ENCODE data around the gene ATG12. TPM values are rescaled to one million over a fixed set of nuclear protein-coding genes. Genes with fewer than 3 reads are reported as not detected.
"Not testable (repeated sequence)": the region's sequence is repeated elsewhere in the genome, so short reads cannot be mapped to it uniquely, and the experiment has no call there.

ATG12 gene
- total RNA-seq, 1 experiment from 2014 or later: 179 TPM

DNA sequence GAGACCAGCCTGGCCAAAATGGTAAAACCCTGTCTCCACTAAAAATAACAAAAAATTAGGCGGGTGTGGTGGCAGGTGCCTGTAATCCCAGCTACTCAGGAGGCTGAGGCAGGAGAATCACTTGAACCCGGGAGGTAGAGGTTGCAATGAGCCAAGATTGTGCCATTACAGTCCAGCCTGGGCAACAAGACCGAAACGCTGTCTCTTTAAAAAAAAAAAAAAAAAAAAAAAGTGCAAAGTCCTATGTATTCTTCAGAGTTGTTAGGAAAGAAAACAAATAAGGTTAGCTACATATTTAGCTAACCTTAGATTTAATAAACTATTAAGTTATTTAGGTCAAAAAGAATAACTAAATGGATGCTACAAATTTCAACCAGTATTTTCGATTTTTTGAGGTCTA, 11.5 kb downstream of the ATG12 start:
- H3K27ac ChIP-seq: no peak overlapping the region
- H3K4me1 ChIP-seq (replicated peaks): no peaks in the 10 kb centered on the region
- peaks cover 62% of the 10 kb centered on the region for H3K36me3 ChIP-seq
- no peaks in the 10 kb centered on the region for H3K27me3 ChIP-seq (replicated peaks)
- H3K4me3 ChIP-seq: no peak overlapping the region
- no peak for DNase-seq (ENCODE audit: low read depth in 1 of 2, low spot score in 2 of 2)
- no peaks in the 10 kb centered on the region for H3K9me3 ChIP-seq (replicated peaks)

GRCh38 chr5:115825948-115826347, 15.4 kb downstream of the ATG12 start:
- H3K27me3 ChIP-seq (replicated peaks): 0 out of 2 replicates have a peak, but pooled peaks cover 5% of the 10 kb centered on the region
- H3K27ac ChIP-seq: no peak overlapping the region
- DNase-seq (ENCODE audit: low read depth in 1 of 2, low spot score in 2 of 2): no peak
- no peaks in the 10 kb centered on the region for H3K4me1 ChIP-seq (replicated peaks)
- H3K4me3 ChIP-seq: no peak overlapping the region
- no peaks in the 10 kb centered on the region for H3K9me3 ChIP-seq (replicated peaks)
- H3K36me3 ChIP-seq: peaks cover 34% of the 10 kb centered on the region

- not testable (repeated sequence) for H3K4me1 ChIP-seq (replicated peaks); H3K27ac ChIP-seq; DNase-seq (ENCODE audit: low read depth in 1 of 2, low spot score in 2 of 2); H3K4me3 ChIP-seq; H3K9me3 ChIP-seq (replicated peaks); H3K27me3 ChIP-seq (replicated peaks)
- H3K36me3 ChIP-seq: peaks cover 25% of the 10 kb centered on the region
Measured at GRCh38 chr5:115824983-115825382, 16.4 kb downstream of the ATG12 start.

DNA sequence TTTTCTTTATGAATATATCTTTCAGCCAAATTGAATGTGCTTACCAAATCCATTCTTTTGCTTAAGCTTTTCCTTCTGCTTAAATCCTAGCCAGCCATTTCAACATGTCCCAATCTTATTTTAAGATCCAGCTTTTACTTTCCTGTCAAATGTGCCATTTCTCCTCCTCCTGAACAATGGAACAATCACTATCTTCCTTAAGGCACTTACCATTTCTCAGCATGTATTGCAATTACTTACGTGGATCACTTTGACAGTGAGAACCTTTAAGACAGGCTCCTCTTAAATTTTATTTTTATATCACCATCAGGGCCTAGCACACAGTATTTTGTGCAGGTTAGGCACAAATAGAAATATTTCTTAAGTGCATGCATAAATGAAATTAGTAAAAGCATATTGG, 20.5 kb downstream of the ATG12 start:
- H3K4me1 ChIP-seq (replicated peaks): peaks cover 10% of the 10 kb centered on the region

DNA sequence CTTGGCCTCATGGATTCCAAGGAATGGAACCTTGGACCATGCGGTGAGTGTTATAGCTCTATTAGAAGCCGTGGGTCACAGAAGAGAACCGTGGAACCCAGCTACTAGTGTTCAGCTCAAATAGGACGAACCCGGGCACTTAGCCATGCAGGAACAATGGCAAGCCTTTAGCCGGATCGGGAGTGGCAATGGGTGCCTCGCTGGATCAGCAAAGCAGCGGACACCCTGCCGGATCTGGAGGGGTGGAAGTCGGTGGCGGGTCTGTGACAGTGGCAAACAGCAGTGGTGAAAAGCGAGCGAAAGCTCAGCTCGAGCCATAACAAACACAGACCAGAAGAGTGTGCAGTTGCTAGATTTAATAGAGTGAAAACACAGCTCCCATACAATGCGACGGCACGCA, 22.5 kb downstream of the ATG12 start:
- peaks cover 43% of the 10 kb centered on the region for H3K27me3 ChIP-seq (replicated peaks)
- DNase-seq (ENCODE audit: low read depth in 1 of 2, low spot score in 2 of 2): no peak
- H3K36me3 ChIP-seq: no peaks in the 10 kb centered on the region
- H3K4me3 ChIP-seq: no peak overlapping the region
- no peak overlapping the region for H3K27ac ChIP-seq
- H3K4me1 ChIP-seq (replicated peaks): peaks cover 14% of the 10 kb centered on the region
- H3K9me3 ChIP-seq (replicated peaks): no peaks in the 10 kb centered on the region

More for the DNA sequence above, 20.5 kb downstream of the ATG12 start:
- H3K9me3 ChIP-seq (replicated peaks): no peaks in the 10 kb centered on the region
- H3K27ac ChIP-seq: no peak overlapping the region
- H3K27me3 ChIP-seq (replicated peaks): peaks cover 23% of the 10 kb centered on the region
- no peaks in the 10 kb centered on the region for H3K36me3 ChIP-seq
- no peak overlapping the region for H3K4me3 ChIP-seq
- no peak for DNase-seq (ENCODE audit: low read depth in 1 of 2, low spot score in 2 of 2)

DNA sequence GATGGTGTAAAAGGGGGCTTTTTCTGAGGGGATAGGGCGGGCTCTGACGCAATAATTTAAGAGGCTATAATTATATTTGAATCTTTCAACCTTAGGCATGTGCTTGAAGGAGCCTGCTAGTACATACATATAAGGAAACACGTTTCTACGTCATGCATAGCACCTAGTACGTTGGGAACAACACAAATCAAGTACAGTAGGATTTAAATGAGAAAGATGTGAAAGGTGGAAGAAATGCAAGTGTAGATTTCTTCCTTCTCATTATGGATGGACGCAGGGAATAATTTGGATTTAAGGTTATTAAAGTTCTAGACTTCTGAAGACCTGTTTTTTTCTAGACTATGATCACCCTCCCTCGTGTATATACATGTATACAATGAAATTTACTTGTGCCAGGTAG, 24.0 kb downstream of the ATG12 start:
- no peak for DNase-seq (ENCODE audit: low read depth in 1 of 2, low spot score in 2 of 2)
- Histone ChIP-seq H3K27me3 (replicated peaks) (peaks cover 45% of the 10 kb centered on the region), H3K36me3 (no peaks in the 10 kb centered on the region), H3K4me1 (replicated peaks) (peaks cover 14% of the 10 kb centered on the region), H3K9me3 (replicated peaks) (no peaks in the 10 kb centered on the region), H3K27ac (no peak overlapping the region), H3K4me3 (no peak overlapping the region)

DNA sequence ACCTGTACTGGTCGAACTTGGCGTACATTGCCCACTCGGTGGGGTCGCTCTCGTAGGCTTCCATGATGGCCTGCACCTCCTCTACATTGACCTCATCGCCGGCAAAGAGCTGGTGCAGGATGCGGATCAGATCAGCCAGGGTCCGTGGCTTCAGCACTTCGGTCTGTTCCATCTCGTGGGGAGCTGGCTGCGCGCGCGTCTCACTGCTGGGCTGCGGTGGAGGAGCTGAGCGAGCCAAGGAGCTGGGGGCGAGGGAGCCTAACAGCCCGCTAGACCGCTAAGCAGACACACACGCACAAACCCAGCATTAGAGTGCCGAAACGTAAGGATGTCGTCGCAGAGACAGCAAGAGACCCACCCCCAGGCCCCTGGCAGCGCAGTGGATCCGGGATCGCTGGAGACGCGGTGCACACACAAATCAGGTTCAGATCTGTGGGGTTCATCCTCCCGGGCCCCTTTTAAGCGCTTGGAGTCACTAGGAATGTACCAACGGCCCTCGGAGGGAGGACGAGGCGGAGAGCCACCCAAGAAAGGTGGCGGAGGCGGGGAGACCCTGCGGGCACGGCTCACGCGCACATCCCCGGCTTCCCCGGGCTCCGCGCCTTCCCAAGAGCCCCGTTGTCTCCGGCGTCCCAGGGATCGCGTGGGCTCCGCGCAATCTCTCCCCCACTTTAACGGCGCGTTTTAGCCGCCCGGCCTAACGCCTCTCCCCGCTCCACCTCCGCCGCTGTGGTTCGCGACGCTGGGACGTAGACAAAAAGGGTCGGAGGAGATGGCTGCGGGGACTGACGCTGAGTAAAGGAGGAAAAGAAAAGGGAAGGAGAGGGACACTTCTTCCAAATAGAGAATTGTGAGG, 24.9 kb downstream of the ATG12 start, which contains the start of gene CDO1:
Gene CDO1, minus strand, starts transcription at position 434 of the 856 bp plus-strand sequence. Its CDS starts 262 bp downstream, at position 172.
- H3K9me3 ChIP-seq (replicated peaks): no peaks in the 10 kb centered on the region
- 0 out of 2 replicates have a peak within 1 kb of the TSS, but pooled peaks have one; percentile 32 for H3K27ac ChIP-seq
- DNase-seq (ENCODE audit: low read depth in 1 of 2, low spot score in 2 of 2): peak; percentile 61 to 74
- peaks cover 40% of the 10 kb centered on the region for H3K27me3 ChIP-seq (replicated peaks)
- peaks cover 14% of the 10 kb centered on the region for H3K4me1 ChIP-seq (replicated peaks)
- no peaks in the 10 kb centered on the region for H3K36me3 ChIP-seq
- peak within 1 kb of the TSS; percentile 45 for H3K4me3 ChIP-seq

DNA sequence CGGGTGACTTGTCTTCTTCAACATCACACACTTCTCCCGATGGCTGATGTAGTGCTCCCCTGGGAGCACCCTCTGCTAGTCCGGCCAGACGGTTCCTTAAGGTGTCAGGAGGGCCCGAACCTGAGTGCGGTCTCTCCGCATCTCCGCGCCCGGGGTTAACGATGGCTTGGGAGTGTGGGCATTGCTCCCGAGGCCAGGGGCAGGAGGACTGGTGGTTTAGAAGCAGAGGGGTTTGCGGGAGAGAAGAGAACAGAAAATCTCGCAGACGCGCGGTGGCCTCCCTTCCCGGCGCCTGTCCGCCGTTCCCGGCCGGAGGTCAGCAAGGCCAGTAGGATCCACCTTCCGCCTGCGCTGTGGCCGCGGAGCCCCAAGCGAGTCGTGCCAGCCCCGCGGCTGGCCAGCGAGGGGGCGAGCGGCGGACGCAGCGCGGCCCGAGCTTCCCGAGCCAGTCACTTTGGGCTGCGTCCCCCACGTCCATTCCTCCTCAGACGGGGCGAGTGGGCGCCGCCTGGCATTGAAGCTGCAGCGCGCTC, 25.6 kb downstream of the ATG12 start:
- H3K36me3 ChIP-seq: no peaks in the 10 kb centered on the region
- H3K27me3 ChIP-seq (replicated peaks): peaks cover 39% of the 10 kb centered on the region
- H3K9me3 ChIP-seq (replicated peaks): no peaks in the 10 kb centered on the region
- H3K27ac ChIP-seq: no peak overlapping the region
- H3K4me3 ChIP-seq: peak overlapping the region; percentile 45
- peak in 1 of 2 experiments; percentile 34 for DNase-seq (ENCODE audit: low read depth in 1 of 2, low spot score in 2 of 2)
- H3K4me1 ChIP-seq (replicated peaks): peaks cover 14% of the 10 kb centered on the region

- peaks cover 39% of the 10 kb centered on the region for H3K27me3 ChIP-seq (replicated peaks)
- no peak for DNase-seq (ENCODE audit: low read depth in 1 of 2, low spot score in 2 of 2)
Measured at GRCh38 chr5:115815006-115815692, 26.2 kb downstream of the ATG12 start.

GRCh38 chr5:115813719-115814118, 27.6 kb downstream of the ATG12 start:
- Histone ChIP-seq H3K27me3 (replicated peaks) (peaks cover 39% of the 10 kb centered on the region), H3K4me3 (no peak overlapping the region), H3K4me1 (replicated peaks) (peaks cover 14% of the 10 kb centered on the region), H3K9me3 (replicated peaks) (no peaks in the 10 kb centered on the region), H3K36me3 (no peaks in the 10 kb centered on the region), H3K27ac (no peak overlapping the region)
- DNase-seq (ENCODE audit: low read depth in 1 of 2, low spot score in 2 of 2): no peak

More at GRCh38 chr5:115815006-115815692, 26.2 kb downstream of the ATG12 start:
- Histone ChIP-seq H3K9me3 (replicated peaks) (no peaks in the 10 kb centered on the region), H3K4me3 (peak overlapping the region; percentile 45), H3K4me1 (replicated peaks) (peaks cover 14% of the 10 kb centered on the region), H3K27ac (no peak overlapping the region), H3K36me3 (no peaks in the 10 kb centered on the region)

DNA sequence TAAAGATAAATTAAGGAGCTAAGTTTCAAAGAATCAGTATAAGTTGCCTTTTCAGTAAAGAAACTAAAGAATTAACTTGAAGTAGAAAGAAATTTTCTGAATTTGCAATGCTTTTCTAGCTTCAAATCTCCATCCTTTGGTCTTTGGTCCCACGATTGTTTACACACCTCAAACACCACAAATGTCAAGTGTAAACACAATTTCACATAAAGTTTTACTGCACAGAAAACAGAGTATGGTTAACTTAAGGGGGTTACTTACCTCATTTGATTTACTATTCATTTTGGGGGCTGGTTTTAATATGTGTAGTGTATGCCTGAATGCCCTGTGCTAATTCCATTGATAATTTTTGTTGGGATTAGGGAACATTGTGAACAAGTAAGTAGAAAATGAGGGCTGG, 29.0 kb downstream of the ATG12 start:
- DNase-seq (ENCODE audit: low read depth in 1 of 2, low spot score in 2 of 2): no peak
- no peaks in the 10 kb centered on the region for H3K36me3 ChIP-seq
- H3K9me3 ChIP-seq (replicated peaks): no peaks in the 10 kb centered on the region
- no peak overlapping the region for H3K27ac ChIP-seq
- H3K27me3 ChIP-seq (replicated peaks): peaks cover 35% of the 10 kb centered on the region
- H3K4me1 ChIP-seq (replicated peaks): peaks cover 14% of the 10 kb centered on the region
- H3K4me3 ChIP-seq: no peak overlapping the region

GRCh38 chr5:115811406-115811805, 30.0 kb downstream of the ATG12 start:
- DNase-seq (ENCODE audit: low read depth in 1 of 2, low spot score in 2 of 2): no peak
- H3K9me3 ChIP-seq (replicated peaks): no peaks in the 10 kb centered on the region
- H3K4me3 ChIP-seq: no peak overlapping the region
- peaks cover 27% of the 10 kb centered on the region for H3K27me3 ChIP-seq (replicated peaks)
- H3K27ac ChIP-seq: no peak overlapping the region
- peaks cover 9% of the 10 kb centered on the region for H3K4me1 ChIP-seq (replicated peaks)
- H3K36me3 ChIP-seq: no peaks in the 10 kb centered on the region

DNA sequence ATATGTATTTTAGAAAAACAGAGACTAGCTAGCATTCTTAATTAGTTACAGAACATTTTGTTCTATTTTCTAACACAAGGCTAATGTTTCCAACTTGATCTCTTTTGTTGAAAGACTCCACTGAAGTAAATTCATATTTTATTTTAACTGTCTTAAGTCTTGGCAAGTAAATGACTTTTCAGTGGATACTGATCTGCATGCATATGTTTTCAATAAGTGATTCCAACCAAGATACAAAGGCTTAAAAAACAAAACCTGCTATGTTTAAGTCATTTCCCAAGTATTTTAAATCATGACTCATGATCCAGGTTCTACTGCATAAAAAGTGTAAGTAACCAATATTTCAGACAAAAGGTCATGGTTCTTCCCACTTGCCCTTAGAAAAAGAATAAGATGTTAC, 30.6 kb downstream of the ATG12 start:
- no peak for DNase-seq (ENCODE audit: low read depth in 1 of 2, low spot score in 2 of 2)
- H3K36me3 ChIP-seq: no peaks in the 10 kb centered on the region
- H3K4me1 ChIP-seq (replicated peaks): peaks cover 3% of the 10 kb centered on the region
- H3K27ac ChIP-seq: no peak overlapping the region
- H3K27me3 ChIP-seq (replicated peaks): peaks cover 21% of the 10 kb centered on the region
- no peaks in the 10 kb centered on the region for H3K9me3 ChIP-seq (replicated peaks)
- no peak overlapping the region for H3K4me3 ChIP-seq

- Histone ChIP-seq H3K4me3 (no peak overlapping the region), H3K27ac (no peak overlapping the region), H3K4me1 (replicated peaks) (no peaks in the 10 kb centered on the region), H3K9me3 (replicated peaks) (no peaks in the 10 kb centered on the region), H3K27me3 (replicated peaks) (peaks cover 13% of the 10 kb centered on the region), H3K36me3 (no peaks in the 10 kb centered on the region)
- no peak for DNase-seq (ENCODE audit: low read depth in 1 of 2, low spot score in 2 of 2)
Measured at GRCh38 chr5:115809946-115810345, 31.4 kb downstream of the ATG12 start.
